GM23248 (cell line): ENCODE results near the gene HIVEP3. TPM values are rescaled to one million over a fixed set of nuclear protein-coding genes. Genes with fewer than 3 reads are reported as not detected.

Source experiments
- DNase-seq: peaks from one replicate; pipeline ENCODE4 v3.0.0-alpha.2; 2015
- H2AFZ ChIP-seq: fragments of 200-600 bp; sonication (generic); 2 replicates; pipeline ENCODE4 v1.6.1; 2016; ENCODE audit warnings: antibody characterized with exemption
- H3F3A ChIP-seq: fragments of 200-600 bp; sonication (generic); 2 replicates; pipeline ENCODE4 v1.6.1; 2016; ENCODE audit warnings: mild to moderate bottlenecking, antibody characterized with exemption, mixed run types; ENCODE audit not compliant: insufficient read depth
- H3K27ac ChIP-seq: fragments of 200-600 bp; sonication (generic); 2 replicates; pipeline ENCODE4 v1.5.1; 2016; ENCODE audit warnings: mild to moderate bottlenecking
- H3K27me3 ChIP-seq: fragments of 200-600 bp; sonication (generic); replicated peaks from 2 replicates; pipeline ENCODE4 v1.6.1; 2016; ENCODE audit warnings: mild to moderate bottlenecking; ENCODE audit not compliant: insufficient read depth
- H3K36me3 ChIP-seq: fragments of 200-600 bp; sonication (generic); 2 replicates; pipeline ENCODE4 v1.6.1; 2016; ENCODE audit warnings: low read depth, mild to moderate bottlenecking
- H3K4me1 ChIP-seq: fragments of 200-600 bp; sonication (generic); 2 replicates; pipeline ENCODE4 v1.6.1; 2016; ENCODE audit warnings: mild to moderate bottlenecking; ENCODE audit not compliant: insufficient read depth
- H3K4me2 ChIP-seq: fragments of 200-600 bp; sonication (generic); one replicate; pipeline ENCODE4 v1.6.1; 2016; ENCODE audit warnings: mild to moderate bottlenecking; ENCODE audit not compliant: unreplicated experiment
- H3K4me3 ChIP-seq: fragments of 200-600 bp; sonication (generic); 2 replicates; pipeline ENCODE4 v1.5.1; 2016; ENCODE audit warnings: mild to moderate bottlenecking
- H3K79me2 ChIP-seq: fragments of 200-600 bp; sonication (generic); 2 replicates; pipeline ENCODE4 v1.6.1; 2016; ENCODE audit warnings: mild to moderate bottlenecking; ENCODE audit not compliant: insufficient read depth
- H3K9ac ChIP-seq: fragments of 200-600 bp; sonication (generic); 2 replicates; pipeline ENCODE4 v1.6.1; 2016; ENCODE audit warnings: mild to moderate bottlenecking
- H3K9me2 ChIP-seq: fragments of 200-600 bp; sonication (generic); 2 replicates; pipeline ENCODE4 v1.6.1; 2016; ENCODE audit warnings: mixed run types, mild to moderate bottlenecking, moderate library complexity; ENCODE audit not compliant: insufficient read depth
- H3K9me3 ChIP-seq: fragments of 200-600 bp; sonication (generic); one replicate; pipeline ENCODE4 v1.6.1; 2017; ENCODE audit warnings: low read depth
- H4K20me1 ChIP-seq: fragments of 200-600 bp; sonication (generic); 2 replicates; pipeline ENCODE4 v1.6.0; 2016; ENCODE audit not compliant: insufficient read depth
- EZH2 ChIP-seq: fragments of 200-600 bp; sonication (generic); IDR thresholded peaks from 2 replicates; pipeline ENCODE4 v1.6.1; 2018; ENCODE audit warnings: antibody characterized with exemption, mild to moderate bottlenecking; ENCODE audit not compliant: insufficient read depth, poor library complexity, severe bottlenecking
- EZH2phosphoT487 ChIP-seq: fragments of 200-600 bp; sonication (generic); IDR thresholded peaks from 2 replicates; pipeline ENCODE4 v1.6.1; 2018; ENCODE audit warnings: antibody characterized with exemption, moderate library complexity, mild to moderate bottlenecking, low read depth; ENCODE audit not compliant: insufficient read depth
- WGBS, 2 experiments: methylation state at CpG; one replicate each; pipeline ENCODE4 v1.1.6; 2015 to 2017; ENCODE audit warnings: low lambda C conversion rate in 2 of 2, low coverage in 1 of 2; ENCODE audit errors: missing lambda C conversion rate in 2 of 2; 5-methylcytosine and 5-hydroxymethylcytosine counted together
- in situ Hi-C: fragments of 300-500 bp; cut with MboI; formaldehyde crosslinking; loops from 2 replicates; pipeline ENCODE4 v1.15.0; 2020
- polyA plus RNA-seq: library from polyadenylated mRNA; unstranded; fragments of >200 nt; fragmentation: Nextera tagmentation; extraction: Ambion mirVana; gene quantifications from 2 replicates; pipeline ENCODE4 v1.2.1, GENCODE V29; 2016
- total RNA-seq: library from RNA; depleted of rRNA; stranded (reverse); fragments of >200 nt; shearing (Covaris generic); gene quantifications from 2 replicates; pipeline ENCODE4 v1.2.3, GENCODE V29; 2014

Gene HIVEP3
- total and polyA plus RNA-seq, 2 experiments from 2014 or later, result 1.7 to 7.2 TPM

GRCh38 chr1:41882486-41882885, 36.2 kb downstream of the HIVEP3 start:
- no peak overlapping the region for H3K27ac ChIP-seq
- H3K36me3 ChIP-seq, result no peaks in the 10 kb centered on the region
- H3K27me3 ChIP-seq, result no peaks in the 10 kb centered on the region
- H4K20me1 ChIP-seq, result no peaks in the 10 kb centered on the region
- no peak overlapping the region for H3K4me3 ChIP-seq
- H3K4me2 ChIP-seq, result no peak overlapping the region
- no peaks in the 10 kb centered on the region for H3K9me3 ChIP-seq
- no peaks in the 10 kb centered on the region for H3K79me2 ChIP-seq
- H3K4me1 ChIP-seq, result peaks cover under 1% of the 10 kb centered on the region; the same call in 1 of the 2 replicates
- in situ Hi-C loops, result no loop called here
- no peak for DNase-seq
- H3K9me2 ChIP-seq, result no peaks in the 10 kb centered on the region
- TF ChIP-seq EZH2phosphoT487 (no peak), EZH2 (no peak)
- H3F3A ChIP-seq, result 0 out of 2 replicates have a peak, but pooled peaks cover 3% of the 10 kb centered on the region
- no peak overlapping the region for H3K9ac ChIP-seq
- no peak overlapping the region for H2AFZ ChIP-seq

- in situ Hi-C loops, result no loop called here
Observed at GRCh38 chr1:41882068-41882477, 36.6 kb downstream of the HIVEP3 start.

GRCh38 chr1:41880950-41881885, 37.5 kb downstream of the HIVEP3 start:
- DNase-seq, result no peak
- Histone ChIP-seq H4K20me1 (no peaks in the 10 kb centered on the region), H3K4me1 (peaks cover 13% of the 10 kb centered on the region), H3K9me3 (no peaks in the 10 kb centered on the region), H3K79me2 (no peaks in the 10 kb centered on the region), H3K9ac (no peak overlapping the region), H3K36me3 (no peaks in the 10 kb centered on the region), H2AFZ (no peak overlapping the region), H3K9me2 (no peaks in the 10 kb centered on the region), H3K4me2 (no peak overlapping the region), H3K4me3 (no peak overlapping the region), H3K27ac (no peak overlapping the region), H3K27me3 (no peaks in the 10 kb centered on the region), H3F3A (peaks cover 11% of the 10 kb centered on the region; the same call in 1 of the 2 replicates)
- TF ChIP-seq EZH2phosphoT487 (no peak), EZH2 (no peak)
- in situ Hi-C loops, result no loop called here
- WGBS, 2 experiments, result 86 to 89% methylated on average over 5 of the region's 5 CpGs

More at GRCh38 chr1:41882068-41882477, 36.6 kb downstream of the HIVEP3 start:
- no peak overlapping the region for H3K4me3 ChIP-seq
- H3K9ac ChIP-seq, result no peak overlapping the region
- DNase-seq, result no peak
- peaks cover 5% of the 10 kb centered on the region for H3K4me1 ChIP-seq
- peaks cover 6% of the 10 kb centered on the region; the same call in 1 of the 2 replicates for H3F3A ChIP-seq
- no peaks in the 10 kb centered on the region for H3K9me2 ChIP-seq
- no peak overlapping the region for H2AFZ ChIP-seq
- H3K4me2 ChIP-seq, result no peak overlapping the region
- no peaks in the 10 kb centered on the region for H3K9me3 ChIP-seq
- no peaks in the 10 kb centered on the region for H3K27me3 ChIP-seq
- H3K27ac ChIP-seq, result no peak overlapping the region
- TF ChIP-seq EZH2phosphoT487, result no peak
- no peak for TF ChIP-seq EZH2
- no peaks in the 10 kb centered on the region for H3K36me3 ChIP-seq
- WGBS, 2 experiments, result 90 to 93% methylated on average over 5 of the region's 5 CpGs
- no peaks in the 10 kb centered on the region for H3K79me2 ChIP-seq
- H4K20me1 ChIP-seq, result no peaks in the 10 kb centered on the region

GRCh38 chr1:41880261-41880660, 38.5 kb downstream of the HIVEP3 start:
- in situ Hi-C loops, result no loop called here
- Histone ChIP-seq H3K4me1 (peaks cover 16% of the 10 kb centered on the region), H3K9me2 (no peaks in the 10 kb centered on the region), H3K36me3 (no peaks in the 10 kb centered on the region), H3K79me2 (no peaks in the 10 kb centered on the region), H3F3A (peaks cover 11% of the 10 kb centered on the region; the same call in 1 of the 2 replicates), H3K27me3 (no peaks in the 10 kb centered on the region), H3K4me2 (no peak overlapping the region), H4K20me1 (no peaks in the 10 kb centered on the region), H3K9me3 (no peaks in the 10 kb centered on the region), H3K9ac (no peak overlapping the region), H3K4me3 (no peak overlapping the region), H2AFZ (no peak overlapping the region), H3K27ac (no peak overlapping the region)
- TF ChIP-seq EZH2, result no peak
- DNase-seq, result no peak
- WGBS, 2 experiments, result 82 to 92% methylated on average over 4 of the region's 4 CpGs

GRCh38 chr1:41879617-41880016, 39.1 kb downstream of the HIVEP3 start:
- no peaks in the 10 kb centered on the region for H3K79me2 ChIP-seq
- peaks cover 11% of the 10 kb centered on the region; the same call in 1 of the 2 replicates for H3F3A ChIP-seq
- no peaks in the 10 kb centered on the region for H3K9me2 ChIP-seq
- DNase-seq, result no peak
- H4K20me1 ChIP-seq, result no peaks in the 10 kb centered on the region
- H3K36me3 ChIP-seq, result no peaks in the 10 kb centered on the region
- H3K4me3 ChIP-seq, result no peak overlapping the region
- H3K27me3 ChIP-seq, result no peaks in the 10 kb centered on the region
- H3K27ac ChIP-seq, result no peak overlapping the region
- H3K9ac ChIP-seq, result no peak overlapping the region
- TF ChIP-seq EZH2phosphoT487 (no peak), EZH2 (no peak)
- no peaks in the 10 kb centered on the region for H3K9me3 ChIP-seq
- H2AFZ ChIP-seq, result no peak overlapping the region
- H3K4me1 ChIP-seq, result peaks cover 16% of the 10 kb centered on the region
- in situ Hi-C loops, result no loop called here
- H3K4me2 ChIP-seq, result no peak overlapping the region
